GM18868 (cell line): ENCODE results near the gene CCDC57.

Experiments used
- ATAC-seq: cut with Tn5 transposase; IDR thresholded peaks from one replicate; pipeline ENCODE4 v1.9.1; 2021; ENCODE audit warnings: mild to moderate bottlenecking, moderate library complexity; ENCODE audit not compliant: unreplicated experiment

CCDC57 gene

DNA sequence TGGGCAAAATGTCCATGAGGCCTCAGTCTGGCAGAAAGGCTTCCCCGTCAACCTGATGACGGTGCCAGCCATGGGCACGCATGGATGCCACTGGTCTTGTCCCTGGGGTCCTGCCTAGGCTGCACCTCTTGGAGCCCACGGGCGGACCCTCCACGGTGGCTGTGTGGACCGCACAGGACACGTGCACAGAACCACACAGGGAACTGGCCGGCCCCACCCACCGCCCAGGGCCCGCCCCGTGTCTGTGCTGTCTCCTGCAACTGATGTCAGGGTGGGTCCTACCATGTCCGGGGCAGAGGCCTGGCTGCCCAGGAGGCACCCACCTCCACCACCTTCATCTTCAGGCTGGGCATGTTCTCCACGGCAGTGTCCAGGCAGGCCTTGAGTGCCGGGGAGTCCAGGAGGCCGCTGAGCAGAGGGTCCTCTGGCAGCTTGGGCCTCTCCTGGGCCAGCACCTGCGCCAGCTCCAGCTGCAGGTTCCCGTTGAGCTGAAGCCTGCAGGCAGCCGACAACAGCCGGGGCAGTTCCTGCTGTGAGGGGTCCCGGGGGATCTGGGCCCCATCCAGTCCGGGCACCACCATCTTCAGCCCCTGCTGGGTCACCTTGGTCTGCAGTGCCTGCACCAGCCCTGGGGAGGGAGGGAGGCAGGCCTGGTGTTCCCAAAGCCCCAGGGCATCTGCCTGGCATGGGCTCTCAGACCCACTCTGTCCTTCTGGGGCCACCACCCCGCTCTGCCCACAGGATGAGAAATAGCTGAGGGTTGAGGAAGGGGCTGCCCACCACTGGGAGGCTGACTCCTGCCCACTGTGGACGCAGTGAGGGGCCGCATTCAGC lies 126.5 kb downstream of the CCDC57 start:
- no peak for ATAC-seq

DNA sequence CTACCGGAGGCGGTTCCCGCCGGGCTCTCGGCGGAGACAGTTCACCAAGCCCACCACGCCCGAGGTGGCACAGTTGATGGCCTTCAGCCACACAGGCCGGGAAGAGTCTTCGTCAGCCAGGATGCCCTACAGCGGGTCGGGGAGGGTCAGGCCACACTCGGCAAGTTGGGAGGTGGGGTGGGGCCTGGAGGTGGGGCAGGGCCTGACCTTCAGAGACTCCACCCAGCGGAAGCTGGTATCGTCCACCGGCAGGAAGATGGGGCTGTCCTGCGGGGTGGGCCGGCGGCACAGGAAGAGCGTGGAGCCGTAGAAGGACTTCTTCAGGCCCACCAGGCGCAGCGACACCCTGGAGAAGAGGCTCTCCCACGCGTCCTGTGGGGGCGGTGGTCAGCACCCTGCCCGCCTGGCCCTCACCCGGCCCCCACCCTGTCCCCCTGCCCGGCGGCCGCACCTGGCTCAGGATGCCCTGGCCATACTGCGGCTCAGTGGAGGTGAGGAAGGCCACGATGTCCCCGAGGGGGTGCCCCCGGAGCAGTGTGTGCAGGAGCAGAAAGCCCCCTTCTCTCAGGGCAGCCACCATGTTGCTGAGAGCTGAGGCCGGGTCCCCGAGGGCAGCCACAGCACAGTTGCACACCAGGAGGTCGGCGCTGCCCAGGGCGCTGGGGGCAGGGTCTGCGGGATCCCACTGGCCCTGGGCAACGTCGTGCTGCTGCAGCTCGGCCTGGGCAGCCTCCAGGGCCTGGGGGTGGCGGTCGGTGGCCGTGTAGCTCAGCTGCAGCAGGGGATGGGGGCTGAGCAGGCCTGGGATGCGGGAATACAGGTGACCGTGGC lies 127.4 kb downstream of the CCDC57 start:
- no peak for ATAC-seq

DNA sequence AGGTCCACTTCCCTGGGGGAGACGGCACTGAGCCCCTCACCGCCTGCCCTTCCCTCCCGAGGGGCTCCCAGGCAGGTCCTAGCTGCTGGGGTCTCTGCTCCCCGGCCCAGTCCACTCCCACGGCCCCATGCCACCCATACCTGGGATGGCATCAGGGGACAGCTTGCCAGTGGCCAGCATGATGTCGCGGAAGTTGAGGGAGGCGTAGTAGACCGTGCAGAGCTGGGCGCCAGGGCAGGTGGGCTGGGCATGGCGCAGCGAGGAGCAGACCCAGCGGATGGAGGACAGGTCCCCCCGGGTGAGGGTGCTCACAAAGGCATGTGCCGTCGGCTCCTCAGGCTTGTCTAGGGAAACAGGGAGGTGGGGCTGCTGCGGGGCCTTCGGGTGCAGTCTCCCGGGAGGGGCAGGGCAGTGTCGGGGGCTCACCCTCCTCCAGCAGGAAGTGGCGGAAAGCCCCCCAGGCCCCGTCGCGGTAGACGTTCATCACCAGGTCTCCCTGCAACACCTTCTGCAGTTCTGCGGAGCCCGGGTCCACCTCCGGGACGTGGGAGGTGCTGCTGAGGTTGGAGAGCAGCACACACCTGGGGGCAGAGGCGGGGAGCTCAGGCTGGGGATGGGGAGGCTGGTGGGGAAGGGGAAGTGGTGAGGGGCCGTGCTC lies 128.1 kb downstream of the CCDC57 start:
- no peak for ATAC-seq

DNA sequence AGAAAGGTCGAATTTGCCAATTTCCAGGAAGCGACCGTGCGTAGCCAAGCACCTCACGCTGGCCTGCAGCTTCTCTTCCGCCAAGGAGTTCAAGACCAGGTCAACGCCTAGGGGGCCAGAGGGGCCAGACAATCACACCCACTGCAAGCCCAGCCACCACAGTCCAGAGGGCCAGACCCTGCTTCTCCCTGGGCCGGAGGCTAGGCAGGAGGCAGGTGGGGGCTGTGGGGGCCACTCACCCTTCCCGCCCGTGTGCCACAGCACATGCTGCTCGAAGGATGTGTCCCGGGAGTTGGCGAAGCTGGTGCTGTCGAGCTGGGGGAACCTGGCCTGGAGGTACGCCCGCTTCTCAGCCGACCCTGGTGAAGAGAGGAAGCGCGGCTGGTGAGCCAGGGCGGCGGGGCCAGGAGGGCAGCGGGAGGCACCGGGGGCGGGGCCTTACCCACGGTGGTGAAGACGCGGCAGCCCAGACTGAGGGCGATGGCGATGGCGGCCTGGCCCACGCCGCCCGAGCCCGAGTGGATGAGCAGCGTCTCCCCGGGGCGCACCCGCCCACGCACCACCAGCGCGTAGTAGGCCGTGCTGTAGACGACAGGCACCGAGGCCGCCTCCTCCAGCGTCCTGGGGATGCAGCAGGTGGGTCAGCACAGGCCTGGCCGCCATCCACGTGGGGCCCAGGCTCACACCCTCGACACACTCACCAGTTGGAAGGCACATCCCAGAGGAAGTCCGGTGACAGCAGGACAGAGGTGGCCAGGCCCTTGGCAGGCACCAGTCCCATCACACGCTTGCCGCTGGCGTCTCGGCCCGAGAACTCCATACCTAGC lies 128.9 kb downstream of the CCDC57 start:
- no peak for ATAC-seq

DNA sequence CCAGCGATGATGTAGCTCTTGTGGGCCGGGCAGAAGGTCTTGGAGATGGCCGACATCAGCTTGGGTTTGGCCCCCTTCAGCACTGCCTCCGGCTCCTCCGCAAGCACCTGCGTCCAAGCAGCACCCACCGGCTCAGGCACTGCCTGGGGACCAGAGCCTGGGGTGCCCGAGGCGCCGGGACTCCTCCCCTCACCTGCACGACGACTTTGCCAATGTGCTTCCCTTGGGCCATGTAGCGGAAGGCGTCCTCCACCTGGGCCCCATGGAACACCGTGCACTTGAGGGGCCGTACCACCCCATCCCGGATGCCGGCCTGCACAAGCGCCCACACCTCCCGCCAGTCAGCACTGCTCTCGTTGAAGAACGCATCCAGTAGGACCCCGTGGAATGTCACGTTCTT lies 129.6 kb downstream of the CCDC57 start:
- ATAC-seq: no peak

DNA sequence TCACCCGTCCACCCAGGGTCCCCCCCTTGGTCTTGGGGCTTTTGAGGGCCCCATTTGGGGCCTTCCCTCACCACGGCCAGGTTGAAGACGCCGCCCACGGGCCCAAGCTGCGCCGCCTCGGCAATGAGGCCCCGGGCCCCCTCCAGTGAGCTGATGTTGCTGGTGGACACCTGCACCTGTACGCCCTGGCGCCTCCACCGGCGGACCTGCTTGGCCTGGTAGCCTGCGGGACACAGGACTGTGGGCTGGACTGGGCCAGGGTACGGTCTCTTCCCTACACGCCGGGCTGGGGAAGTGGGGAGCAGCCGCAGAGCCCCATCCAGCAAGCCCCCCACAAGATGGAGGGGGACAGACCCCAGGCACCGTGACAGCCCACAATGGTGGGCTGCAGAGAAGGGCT lies 130.2 kb downstream of the CCDC57 start:
- no peak for ATAC-seq

DNA sequence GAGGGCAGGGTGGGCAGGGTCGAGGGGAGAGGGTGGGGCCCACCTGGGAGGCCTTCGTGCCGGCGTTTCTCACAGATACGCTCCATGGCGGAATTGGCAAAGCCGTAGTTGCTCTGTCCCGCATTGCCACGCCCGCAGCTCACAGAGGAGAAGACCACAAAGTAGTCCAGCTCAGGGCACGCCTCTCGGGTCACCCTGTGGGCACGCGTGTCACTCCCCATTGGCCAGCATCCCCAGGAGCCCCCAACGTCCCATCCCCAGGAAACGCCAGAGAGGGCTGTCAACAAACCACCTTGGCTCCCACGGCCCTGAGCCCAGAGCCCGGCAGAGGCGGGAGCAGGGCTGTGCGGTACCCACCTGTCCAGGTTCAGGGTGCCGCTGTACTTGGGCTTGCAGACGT lies 130.7 kb downstream of the CCDC57 start:
- ATAC-seq: no peak

DNA sequence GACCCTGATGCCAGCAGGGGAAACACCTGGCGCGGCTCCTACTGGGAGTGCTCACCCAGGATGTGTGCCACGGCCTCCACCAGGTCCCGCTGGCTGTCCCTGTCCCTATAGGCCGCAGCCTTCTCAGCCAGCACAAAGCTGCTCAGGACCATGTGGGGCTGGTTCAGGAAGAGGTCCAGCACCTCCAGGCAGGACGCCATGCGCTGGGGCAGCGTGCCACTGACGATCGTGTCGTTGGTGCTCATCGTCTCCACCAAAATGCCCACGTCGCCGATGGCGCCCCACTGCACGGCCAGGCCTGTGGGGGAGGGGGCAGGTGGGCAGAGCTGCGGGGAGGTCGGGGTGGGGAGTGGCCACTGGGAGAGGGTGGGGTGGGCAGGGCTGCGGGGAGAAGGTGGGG lies 131.1 kb downstream of the CCDC57 start:
- ATAC-seq: no peak

DNA sequence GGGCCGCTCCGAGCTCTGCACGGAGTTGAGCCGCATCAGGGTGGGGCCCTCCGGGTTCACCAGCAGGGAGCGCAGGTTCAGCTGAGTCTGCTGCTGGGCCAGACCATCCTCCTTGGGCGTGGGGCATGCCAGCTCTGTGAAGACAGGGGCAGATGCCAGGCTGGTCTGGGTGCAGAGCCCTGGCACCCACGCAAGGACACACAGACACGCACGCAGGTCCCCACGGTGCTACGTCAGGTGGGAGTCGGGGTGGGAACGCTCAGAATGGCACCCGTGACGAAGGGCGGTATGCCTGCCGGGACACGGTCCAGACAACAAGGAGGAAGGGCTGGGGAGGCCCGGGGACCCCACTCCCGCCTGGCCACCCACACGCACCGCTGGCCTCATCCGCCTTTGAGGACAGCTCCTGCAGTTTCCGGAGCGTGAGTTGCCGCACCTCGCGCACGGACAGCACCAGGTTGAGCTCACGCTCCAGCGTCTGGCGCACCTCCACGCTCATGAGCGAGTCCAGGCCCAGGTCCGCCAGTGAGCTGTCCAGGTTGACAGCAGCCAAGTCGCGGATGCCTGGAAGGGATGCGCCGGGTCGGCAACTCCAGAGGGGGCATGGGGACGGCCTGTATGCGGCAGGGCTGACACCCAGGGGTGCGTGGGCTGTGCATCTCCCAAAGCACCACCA lies 131.7 kb downstream of the CCDC57 start:
- no peak for ATAC-seq

DNA sequence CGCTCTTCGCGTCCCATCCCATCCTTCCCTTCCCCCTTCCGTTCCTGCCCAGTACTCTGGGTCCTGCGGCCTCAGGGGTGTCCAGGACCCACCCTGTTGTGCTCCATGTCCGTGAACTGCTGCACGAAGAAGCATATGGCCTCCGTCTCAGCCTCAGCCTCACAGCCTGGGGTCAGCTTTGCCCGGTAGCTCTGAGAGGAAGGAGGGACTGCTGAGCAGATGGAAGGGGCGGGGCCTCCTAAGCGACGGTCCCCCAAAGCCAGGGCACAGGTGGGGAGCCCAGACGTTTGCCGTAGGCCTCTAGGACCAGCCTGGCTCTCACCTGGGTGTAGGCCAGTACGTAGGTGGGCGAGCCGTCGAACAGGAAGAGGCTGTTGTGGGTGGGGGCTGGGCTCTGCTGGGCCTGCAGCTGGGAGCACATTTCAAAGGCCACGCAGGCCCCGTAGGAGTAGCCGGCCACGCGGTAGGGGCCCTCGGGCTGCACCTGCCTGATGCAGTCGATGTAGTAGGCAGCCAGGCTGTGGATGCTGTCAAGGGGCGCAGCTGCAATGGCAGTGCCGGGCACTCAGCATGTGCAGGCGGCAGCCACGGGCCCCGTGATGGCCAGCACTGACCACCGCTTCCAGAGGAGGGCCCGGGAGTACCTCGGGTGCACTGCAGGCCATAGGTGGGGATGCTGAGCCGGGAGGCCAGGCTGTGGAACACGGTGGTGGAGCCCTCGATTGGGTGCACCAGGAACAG lies 132.4 kb downstream of the CCDC57 start:
- no peak for ATAC-seq

DNA sequence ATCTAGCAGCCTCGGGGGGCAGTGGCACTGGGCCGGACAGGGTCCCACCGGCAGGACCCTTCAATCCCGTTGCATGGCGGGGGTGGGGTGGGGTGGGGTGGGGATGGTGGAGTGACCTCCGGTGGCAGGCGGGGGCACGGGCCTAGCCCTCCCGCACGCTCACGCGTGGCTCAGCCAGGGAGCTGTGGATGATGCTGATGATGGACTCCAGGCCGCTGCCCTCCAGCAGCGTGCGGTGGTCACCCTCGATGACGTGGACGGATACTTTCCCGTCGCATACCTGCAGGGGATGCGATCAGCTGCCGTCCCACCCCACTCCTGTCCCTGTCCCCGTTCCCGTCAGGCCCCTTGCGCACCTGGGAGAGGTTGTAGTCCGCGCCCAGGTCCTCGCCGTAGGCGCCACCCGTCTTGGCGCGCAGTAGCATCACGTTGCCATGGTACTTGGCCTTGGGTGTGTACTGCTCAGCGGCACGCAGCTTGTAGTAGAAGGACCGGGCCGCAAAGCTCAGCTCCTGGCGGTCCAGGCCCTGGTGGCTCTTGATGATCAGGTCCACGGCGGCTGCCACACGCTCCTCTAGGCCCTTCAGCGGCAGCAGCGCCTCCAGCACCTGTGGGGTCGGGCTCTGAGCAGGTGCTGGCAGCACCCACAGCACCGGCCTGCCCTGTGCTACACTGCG lies 133.5 kb downstream of the CCDC57 start:
- ATAC-seq: no peak

DNA sequence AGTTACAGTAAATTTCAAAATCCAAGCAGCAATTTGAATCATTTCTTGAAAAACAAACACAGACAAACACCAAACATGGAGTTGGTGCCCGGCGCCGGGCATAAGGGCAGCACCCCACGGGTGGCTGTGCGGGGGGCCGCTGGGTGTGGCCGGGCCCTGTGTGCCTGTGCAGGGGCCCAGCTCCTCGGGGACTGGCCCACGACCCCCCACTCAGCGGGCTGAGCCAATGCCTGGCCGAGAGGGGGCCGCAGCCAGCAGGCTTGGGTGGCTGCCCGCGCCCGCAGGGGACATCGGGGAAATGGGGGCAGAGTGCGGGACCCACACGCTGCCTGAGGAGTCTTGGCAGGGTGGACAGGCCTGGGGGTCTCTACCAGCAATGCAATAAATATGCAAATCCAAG lies 134.2 kb downstream of the CCDC57 start:
- no peak for ATAC-seq

DNA sequence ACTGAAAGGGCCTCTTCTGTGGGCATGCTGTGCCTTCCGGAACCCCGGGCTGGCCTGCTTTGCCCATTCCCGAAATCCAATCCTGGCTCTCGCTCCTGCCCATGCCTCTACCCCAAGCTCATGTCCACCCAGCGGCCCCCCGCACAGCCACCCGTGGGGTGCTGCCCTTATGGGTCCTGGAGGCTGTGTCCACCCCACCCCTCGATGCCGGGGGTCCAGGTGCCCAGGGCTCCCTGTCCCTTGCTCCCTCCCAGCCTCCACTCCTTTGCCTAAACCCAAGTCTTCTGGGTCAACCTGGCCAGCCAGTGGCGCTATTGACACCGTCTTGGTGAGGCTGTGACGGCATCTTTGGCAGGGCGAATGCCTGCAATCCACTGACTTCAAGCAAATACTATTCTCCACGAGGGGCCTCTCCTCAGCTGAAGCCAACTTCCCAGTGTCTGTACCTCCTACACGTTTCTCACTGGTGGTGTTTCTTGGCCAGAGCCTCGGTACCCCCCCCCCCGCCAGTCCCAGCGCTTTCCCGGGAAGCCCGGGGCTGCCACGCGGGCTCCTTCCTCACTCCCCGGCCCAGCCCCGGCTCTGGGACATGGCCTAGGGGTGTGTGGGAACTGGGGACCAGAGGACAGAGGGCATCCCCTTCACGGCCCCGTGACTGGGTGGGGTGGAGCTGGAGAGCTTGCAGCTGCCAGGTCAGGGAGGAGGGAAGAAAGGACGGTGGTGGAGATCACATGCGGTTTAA lies 134.9 kb downstream of the CCDC57 start:
- no peak for ATAC-seq

DNA sequence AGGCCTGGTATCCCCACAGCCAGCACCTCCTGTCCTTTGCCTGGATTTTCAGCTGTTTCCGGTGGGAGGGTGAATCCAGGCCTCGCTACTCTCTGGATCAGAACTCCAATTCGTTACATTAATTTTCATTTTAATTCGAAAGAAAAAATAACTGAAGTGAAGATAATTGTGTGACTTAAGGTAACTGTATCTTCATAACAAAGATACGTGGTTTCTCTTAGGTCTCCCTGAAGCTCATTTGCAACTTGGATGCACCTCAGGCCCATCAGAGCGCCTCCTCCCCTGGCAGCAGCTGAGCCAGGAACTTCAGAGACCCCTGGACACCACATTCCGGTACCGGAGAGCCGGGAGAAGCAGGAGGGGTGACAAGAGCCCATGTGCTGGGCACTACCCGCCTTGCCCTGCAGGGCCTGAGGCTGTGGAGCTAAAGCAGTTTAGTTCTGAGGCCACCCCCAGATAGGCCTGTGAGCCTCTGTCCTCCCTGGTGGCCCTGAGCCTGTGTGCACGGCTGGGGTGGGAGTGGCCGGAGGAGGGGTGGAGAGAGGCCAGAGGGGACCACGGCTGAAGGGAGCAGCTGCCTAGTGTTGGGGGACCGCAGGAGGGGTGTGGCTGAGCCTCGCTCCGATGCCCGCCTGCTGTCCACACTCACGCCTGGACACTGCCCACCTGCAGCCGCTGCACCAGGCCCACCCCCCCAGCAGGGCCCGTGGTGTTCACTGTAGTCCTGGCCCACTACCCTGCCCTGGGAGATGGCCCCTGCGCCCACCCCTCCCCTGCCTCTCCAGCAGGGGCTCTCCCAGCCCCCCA lies 135.7 kb downstream of the CCDC57 start:
- ATAC-seq: no peak

DNA sequence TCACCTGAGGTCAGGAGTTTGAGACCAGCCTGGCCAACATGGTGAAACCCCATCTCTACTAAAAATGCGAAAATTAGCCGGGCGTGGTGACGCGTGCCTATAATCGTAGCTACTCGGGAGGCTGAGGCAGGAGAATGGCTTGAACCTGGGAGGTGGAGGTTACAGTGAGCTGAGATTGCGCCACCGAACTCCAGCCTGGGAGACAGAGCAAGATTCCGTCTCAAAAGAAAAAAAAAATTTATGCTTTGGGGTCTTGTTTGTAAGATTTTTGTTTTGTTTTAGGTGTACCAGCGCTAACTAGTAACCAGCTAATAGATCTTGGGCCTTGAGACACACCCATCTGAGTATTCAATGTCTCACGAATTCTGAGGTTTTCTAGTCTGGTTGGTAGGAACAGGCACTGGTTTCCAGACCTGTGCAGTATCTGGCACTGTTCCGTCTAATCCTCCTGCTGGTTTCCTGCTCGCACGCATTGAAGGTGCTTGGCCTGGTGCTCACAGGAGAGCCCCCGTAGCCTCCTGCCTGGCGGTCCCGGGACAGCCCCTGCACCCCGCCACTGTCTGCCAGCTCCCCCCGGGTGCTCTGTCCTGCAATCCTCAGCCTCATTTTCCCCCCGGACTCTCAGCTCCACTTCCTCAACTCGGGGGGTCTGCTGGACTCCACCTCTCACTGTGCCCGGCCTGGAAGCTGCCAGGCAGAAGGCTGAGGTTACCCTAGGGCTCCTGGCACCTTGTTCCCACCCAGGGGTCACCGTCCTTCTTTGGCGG lies 136.4 kb downstream of the CCDC57 start:
- ATAC-seq: no peak

DNA sequence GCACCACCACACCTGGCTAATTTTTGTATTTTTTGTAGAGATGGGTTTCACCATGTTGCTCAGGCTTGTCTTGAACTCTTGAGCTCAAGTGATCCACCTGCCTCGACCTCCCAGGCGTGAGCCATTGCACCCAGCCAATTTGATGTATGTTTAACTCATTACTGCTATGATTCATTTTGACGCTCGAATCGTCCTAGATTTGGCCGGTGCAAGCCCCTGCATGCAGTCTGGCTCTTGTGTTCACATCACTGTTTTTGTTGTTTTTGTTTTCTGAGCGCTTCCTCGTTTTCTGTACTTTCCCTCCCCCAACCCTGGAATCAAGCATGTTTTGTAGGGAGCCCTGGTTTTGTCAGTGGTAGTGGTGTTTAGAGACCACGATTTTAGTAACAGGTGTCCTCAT lies 139.2 kb downstream of the CCDC57 start:
- no peak for ATAC-seq

DNA sequence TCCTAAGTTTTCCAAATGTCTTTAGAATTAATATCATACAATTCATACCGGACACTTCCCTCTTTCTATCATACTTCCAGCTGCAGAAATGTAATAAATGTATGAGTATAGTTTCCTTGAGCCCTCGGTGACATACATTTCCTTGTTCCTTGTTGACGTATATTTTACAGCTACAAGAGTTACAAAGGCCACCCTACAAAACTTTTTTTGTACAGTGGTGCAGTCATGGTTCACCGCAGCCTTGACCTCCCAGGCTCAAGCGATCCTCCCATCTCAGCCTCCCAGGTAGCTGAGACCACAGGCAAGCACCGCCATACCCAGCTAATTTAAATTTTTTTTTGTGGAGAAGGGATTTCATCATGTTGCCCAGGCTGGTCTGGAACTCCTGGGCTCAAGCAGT lies 139.8 kb downstream of the CCDC57 start:
- ATAC-seq: no peak
